Inferior parietal cortex (tissue), 1 donor: ENCODE data around the gene CENPI.
A peak's percentile ranks its signal among the peaks of the same experiment; 100 is the strongest.
"Not testable (repeated sequence)": the region's sequence is repeated elsewhere in the genome, so short reads cannot be mapped to it uniquely, and the experiment has no call there.

Experiments
- DNase-seq: peaks from one replicate; pipeline ENCODE4 v3.0.0-alpha.2; 2016; ENCODE audit errors: extremely low spot score

Gene CENPI, protein sequence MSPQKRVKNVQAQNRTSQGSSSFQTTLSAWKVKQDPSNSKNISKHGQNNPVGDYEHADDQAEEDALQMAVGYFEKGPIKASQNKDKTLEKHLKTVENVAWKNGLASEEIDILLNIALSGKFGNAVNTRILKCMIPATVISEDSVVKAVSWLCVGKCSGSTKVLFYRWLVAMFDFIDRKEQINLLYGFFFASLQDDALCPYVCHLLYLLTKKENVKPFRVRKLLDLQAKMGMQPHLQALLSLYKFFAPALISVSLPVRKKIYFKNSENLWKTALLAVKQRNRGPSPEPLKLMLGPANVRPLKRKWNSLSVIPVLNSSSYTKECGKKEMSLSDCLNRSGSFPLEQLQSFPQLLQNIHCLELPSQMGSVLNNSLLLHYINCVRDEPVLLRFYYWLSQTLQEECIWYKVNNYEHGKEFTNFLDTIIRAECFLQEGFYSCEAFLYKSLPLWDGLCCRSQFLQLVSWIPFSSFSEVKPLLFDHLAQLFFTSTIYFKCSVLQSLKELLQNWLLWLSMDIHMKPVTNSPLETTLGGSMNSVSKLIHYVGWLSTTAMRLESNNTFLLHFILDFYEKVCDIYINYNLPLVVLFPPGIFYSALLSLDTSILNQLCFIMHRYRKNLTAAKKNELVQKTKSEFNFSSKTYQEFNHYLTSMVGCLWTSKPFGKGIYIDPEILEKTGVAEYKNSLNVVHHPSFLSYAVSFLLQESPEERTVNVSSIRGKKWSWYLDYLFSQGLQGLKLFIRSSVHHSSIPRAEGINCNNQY

DNA sequence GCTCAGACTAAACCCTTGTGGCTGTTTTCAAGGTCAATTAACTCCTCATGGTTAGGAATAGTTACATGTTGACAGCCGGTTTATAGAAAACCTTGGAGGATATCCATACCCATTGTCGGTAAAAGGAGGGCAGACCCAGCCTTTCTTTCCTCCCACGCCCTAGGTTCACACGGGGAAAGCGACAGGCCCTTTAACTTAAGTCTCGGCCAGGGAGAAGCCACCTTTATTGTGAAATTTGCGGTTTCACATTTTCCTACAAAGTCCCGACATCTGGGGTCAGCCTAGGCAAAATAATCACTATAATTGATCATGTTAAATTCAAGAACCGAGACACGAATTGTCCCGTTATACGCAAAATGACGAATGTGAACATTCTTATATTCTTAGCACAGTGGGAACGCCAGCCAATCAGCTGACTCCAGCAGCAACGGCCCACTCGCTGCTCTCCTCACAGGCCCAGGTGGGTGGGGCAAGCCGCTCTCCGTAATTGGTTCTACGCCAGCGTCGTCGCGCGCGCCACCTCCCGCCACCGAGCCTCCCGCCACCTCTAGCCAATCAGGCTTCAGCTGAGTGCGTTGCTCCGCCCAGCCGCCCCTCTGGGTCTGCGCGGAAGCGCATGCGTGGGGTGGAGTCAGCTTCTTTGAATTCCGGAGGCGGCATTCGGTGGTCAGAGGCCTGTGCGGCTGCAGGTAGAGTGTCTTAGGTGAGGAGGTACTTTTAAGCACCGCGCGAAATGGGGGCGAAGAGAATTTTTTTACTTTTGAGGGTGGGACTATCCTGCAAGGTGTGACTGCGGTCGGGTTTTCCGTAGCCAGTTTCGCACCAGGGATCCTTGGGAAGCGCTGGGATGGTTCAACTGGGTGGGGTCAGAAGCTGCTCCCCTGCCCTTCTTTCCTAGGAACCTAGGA, at the start of gene CENPI:
TSS of gene CENPI (plus strand) at position 659 of the 908 bp plus-strand sequence. CDS start 2,867 bp downstream, outside the sequence.
- peak; percentile 86 for DNase-seq

DNA sequence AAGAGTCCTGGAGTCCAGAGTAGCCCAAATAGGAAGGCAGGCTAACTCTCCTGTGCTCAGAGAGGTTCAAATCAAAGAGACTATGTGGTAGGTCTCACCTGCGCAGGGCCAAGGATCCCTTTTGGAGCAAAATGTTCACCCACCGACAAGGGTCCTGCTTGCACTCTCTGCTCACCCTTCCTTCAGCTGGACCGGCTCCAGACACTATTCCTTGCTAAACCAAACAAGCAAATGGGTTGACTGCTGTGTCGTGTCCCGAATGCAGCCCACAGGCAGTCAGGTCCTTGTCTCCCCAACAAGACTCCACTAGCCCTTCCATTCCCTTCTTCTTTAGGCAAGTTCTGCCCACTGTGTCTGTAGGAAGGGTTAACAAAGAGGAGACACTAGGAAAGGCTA, 46.9 kb upstream of the CENPI start:
- no peak for DNase-seq

DNA sequence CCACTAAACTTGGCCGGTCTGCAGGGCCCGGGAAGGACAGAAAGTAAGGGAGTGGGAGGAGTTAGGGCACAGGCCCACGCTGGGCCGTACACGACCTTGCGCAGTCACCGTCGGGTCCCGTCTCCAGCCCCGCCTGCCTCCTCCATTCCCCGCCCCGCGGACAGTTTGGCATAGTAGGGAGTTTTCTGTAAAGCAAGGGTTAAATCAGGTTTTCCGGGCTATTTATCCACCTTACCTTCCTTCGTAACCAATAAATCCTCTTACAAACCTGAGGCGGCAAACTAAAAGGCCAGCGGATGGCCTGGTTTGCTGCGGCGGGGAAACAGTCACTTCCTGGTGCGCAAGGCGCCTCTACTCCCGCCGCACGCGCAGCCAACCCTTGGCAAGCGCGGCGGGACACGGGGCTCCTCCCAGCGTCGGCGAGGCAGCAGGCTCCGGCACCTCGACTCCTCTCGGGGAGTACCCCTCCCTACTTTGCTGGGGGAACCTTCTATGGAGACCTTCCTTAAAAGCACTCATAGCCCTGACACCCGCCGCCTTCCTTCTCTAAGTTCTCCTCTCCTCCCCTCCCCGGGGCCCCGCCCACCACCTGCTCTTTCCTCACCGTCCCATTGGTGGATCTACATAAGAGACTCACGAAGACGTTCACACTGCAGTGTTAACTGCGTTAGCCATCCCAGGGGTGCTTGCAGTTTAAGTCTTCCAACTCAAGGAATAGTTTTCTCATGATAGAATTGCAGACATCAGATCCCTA, 46.3 kb upstream of the CENPI start, which contains the start of gene TRMT2B:
TSS of gene TRMT2B (minus strand) at position 563 of the 754 bp plus-strand sequence. CDS start 9,822 bp downstream, outside the sequence.
- peak; percentile 63 for DNase-seq

DNA sequence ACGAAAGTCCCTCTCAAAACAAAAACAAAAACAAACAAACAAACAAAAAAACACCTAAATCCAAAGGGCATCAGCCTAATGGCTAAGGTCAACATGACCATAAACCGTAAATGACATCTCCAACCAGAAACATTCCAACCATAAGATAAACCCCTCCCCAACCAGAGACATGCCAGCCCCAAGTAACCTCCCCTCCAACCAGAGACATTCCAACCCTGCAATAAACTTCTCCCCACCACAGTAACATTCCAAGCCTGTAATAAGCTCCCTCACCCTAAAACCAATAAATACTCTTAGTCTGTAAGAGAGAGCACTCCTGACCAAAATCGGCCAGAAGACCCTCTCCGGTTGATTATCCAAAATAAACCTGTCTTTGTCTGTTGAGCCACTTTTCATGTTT, 41.5 kb upstream of the CENPI start:
- DNase-seq = not testable (repeated sequence)

DNA sequence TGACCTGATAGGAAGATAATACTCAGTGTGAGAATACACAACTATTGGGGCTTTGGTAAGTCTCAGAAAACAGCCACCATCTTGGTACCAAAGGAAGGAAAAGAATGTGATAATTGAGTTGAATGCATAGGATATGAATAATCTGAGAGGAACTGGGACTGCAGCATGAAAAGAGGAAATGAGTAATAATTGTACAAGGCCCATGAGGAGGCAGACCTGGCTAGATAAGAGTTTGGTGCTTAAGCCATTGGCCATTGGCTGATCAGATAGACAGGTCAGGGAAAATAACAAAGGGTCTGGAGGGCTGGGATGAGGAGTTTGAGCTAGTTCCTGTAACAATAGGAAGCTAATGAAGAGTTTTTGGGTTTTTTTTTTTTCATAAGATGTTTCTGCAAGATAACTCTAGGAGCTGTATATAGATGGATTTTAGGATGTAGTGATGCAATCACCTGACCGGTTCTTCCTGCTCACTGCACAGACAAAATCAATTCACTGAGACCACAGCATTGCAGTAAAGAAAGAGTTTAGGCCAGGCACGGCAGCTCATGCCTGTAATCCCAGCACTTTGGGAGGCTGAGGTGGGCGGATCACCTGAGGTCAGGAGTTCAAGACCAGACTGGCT, 40.8 kb upstream of the CENPI start:
- DNase-seq = no peak

DNA sequence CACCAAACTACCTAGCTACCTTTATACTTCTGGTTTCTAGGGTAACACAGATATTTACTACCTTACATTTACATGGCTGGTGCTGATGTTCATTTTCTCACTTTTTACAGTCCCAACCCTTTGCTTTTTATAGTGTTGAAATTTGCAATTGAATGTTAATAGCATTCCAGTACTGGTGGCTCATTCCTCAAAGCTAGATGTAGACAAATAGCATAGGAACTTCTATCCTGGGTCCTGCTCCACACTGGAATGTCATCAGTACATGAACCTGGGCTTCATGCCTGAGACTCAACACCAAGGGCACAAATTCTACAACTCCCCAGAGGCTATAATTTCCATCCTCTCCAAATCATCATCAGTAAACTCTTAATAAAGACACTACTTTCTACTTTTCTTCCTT, 35.8 kb upstream of the CENPI start:
- DNase-seq = no peak

DNA sequence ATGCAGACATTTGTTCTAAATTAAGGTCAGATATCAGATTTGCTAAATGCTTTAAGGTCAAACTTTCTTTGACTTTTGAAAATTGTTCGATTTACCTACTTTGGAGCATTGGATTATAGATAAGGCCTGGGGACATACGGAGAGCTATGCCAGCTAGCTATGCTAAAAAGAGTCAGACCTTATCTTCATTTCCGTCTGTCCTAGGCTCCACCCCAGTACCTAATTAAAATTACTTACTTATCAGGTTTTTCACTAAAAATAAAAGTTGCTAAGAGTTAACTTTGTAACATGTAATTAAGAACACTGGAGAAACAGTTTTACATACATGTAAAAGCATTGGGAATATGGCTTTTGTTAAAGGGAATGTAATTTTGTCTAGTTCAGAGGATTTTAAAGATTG, 26.4 kb upstream of the CENPI start:
- no peak for DNase-seq

DNA sequence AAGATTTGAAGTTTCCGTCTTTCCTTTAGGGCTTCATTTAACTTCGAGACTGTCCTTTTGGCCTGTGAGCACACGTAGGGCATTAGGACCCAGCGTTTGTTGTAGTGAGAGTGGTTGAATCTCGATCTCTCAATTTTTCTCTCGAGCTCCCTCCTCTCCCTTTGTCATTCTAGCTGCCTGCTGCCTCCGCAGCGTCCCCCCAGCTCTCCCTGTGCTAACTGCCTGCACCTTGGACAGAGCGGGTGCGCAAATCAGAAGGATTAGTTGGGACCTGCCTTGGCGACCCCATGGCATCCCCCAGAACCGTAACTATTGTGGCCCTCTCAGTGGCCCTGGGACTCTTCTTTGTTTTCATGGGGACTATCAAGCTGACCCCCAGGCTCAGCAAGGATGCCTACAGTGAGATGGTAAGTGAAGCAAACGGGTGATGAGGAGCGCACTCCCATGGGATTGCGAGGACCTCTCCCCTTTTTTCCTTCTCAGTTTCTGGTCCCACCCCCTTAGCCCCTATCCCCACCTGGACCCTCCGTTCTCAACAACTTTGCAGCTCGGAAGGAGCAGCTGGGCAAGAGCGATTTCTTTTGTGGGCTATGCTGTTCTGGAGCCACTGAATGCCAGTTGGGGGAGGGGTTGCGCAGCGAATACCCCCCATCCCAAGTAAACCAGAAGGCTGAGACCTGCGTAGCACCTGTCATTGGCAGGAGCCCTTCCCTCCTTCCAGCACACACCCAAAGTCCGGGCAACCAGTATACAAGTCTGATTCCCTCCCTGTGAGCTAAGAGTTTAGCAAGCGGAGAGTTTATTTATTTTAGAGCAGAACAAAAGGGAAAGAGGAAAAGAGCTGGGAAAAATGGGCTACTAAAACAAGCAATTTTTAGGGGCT, 19.0 kb upstream of the CENPI start, which contains the start of gene TMEM35A:
TSS of gene TMEM35A (plus strand) at position 164 of the 883 bp plus-strand sequence. CDS start at position 288, 124 bp downstream.
- peak; percentile 27 for DNase-seq

DNA sequence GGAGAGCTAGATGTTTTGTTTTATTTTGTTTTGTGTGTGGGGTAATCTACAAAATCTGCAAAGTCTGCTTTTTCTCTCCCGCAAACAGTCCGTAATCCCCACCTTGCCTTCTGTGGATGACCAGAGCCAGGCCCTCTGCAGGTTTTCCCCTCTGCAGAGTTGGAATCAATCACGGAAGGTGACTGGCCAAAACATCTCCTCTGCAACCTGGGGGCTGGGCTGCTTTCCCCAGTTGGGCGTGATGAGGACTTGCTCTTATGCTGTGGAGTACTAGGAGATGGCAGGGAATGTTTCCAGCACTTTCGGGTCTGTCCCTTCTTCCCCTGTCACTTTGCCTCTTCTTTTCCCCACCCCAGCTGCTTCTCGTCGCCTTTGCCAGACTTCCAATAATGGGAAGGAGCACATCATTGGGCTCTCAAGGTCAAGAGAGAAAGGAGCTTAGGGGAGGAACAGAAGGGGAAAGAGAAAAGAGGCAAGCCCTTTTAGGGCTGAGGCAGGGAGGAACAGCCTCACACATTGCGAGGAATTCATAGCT, 18.2 kb upstream of the CENPI start:
- no peak for DNase-seq

DNA sequence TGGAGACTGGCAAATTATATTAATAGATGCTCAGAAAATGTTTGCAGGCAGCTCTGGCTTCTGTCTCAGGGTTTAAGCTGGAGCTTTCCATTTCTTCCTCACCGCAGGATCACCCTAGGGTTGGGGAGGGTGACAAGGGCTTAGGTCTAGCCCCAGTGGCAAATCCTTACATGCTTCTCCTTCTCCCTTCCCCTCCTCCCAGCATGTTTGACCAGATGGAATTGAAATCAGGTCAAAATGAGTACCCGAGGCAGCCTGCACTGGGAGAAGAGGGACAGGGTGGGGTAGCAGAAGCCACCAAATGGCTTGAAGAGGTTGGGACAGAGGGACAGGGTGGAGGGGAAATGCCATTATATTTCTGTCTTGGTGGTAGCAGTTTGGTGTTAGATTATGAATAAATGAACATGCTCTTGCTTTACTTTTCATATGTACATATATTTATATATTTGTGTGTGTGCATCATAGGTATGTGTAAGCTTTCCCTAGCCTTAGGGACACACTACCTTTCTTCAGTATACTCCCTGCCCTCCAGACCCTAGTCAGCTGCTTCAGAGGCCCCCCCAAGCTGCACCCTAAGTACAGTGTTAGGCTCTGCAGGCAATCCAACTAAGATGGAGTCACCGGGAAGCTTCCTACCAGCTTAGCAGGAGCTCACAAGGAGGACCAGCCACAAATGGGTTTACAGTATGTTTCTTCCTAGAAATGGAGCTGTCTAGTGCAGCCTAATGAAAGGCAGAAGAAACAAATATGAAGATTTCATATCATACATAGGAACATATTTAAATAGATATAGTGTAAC, 17.5 kb upstream of the CENPI start:
- DNase-seq = peak; percentile 3

DNA sequence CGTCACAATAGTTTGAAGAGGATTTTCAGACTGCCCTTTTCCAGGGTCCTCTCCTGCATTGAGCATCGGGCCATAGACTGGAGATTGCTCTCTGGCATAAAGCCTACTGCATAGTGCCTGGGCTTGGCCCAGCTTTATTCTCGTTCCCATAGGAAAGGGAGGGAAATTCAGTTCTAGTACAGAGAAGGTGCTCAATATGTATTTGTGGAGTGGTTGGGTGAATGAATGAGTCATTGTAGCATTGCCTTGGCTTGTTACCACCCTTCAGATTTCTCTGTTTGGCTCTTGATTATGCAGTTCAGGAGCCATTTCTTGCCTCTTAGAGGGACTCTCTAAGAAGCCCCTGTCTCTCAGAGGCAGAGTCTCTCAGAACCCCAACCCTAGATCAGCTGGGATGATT, 16.8 kb upstream of the CENPI start:
- DNase-seq = peak; percentile 17

DNA sequence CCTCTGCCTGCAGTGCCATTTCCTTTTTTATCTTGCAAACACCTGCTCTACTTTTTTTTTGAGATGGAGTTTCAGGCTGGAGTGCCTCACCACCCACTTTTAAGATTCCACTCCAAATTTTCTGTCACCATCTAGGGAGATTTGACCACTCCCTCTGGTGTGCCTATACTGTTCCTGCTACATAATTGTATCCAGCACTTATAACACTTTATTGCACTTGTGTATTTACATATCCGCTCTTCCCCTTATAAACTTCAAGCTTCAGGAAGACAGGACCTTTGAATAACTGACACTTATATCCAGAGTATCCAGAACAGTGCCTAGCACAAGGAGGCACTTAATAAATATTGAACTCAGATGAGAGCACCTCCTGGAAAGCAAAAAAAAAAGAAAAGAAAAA, 6.2 kb upstream of the CENPI start:
- DNase-seq = no peak

DNA sequence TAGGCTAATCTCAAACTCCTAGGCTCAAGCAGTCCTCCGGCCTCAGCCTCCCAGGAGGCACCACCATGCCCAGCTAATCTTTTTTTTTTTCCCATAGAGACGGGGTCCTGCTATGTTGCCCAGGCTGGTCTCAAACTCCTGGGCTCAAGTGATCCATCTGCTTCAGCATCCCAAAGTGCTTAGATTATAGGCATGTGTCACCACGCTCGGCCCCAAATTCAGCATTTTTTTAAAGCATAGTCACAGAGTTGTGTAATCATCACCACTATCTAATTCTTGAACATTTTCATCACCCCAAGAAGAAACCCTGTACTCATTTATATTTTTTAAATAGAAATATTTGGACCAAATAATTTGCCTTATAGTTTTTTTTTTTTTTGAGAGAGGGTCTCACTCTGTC, 10.3 kb downstream of the CENPI start:
- no peak for DNase-seq

DNA sequence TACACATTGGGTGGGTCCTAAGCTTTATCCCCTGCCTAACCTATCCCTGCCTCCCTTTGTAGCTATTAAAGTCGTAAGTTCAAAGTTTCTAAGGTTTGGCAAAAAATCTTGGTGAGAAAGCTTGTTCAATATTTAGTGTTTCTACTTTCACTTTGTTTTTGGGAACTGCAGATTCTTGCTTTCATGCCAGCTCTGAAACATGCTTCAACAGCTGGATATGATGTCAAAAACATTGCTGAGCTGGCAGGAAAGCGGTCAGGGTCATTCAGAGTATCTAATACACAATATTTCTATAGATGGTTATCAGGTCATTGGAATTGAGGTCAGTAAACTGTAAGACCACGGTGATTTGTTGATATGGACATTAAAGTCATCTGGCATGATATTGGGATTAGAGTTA, 19.7 kb downstream of the CENPI start:
- DNase-seq = no peak

DNA sequence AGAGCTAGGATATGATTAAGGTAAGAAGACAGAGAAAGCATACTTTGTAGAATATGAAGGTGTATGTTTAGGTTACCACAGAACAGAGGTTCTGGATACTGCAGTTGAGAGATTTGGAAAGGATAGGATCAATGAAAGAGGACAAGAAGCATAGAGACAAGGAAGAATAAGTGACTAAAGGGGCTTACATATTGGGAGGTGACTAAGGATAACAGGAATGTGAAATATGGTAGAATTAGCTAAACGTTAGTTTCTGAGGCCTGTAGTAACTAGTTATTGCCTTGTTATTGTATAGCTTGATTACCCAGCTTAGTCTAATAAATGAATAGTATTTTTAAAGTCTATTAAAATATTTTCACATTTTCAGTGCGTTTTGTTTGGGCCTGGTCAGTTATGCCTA, 38.2 kb downstream of the CENPI start:
- no peak for DNase-seq
